Amniotic epithelial cell (primary cell): ENCODE data around the gene STEEP1.

Experiments used
- DNase-seq: peaks from one replicate; pipeline ENCODE4 v3.0.0-alpha.2; 2010; ENCODE audit warnings: low read depth

Gene STEEP1

GRCh38 chrX:119488749-119489148, 76.5 kb downstream of the STEEP1 start:
- peak; percentile 27 for DNase-seq
